K562 (cell line): Measurements from ENCODE around the gene TSGA10IP. TPM values are rescaled to one million over a fixed set of nuclear protein-coding genes. Genes with fewer than 3 reads are reported as not detected.

Source experiments
- ADNP ChIP-seq: fragments of 200-800 bp; sonication (Bioruptor generic); IDR thresholded peaks from 2 replicates; pipeline ENCODE4 v1.6.1; 2016; ENCODE audit warnings: missing genetic modification characterization, missing compliant biosample characterization
- BRD4 ChIP-seq: fragments of 200-600 bp; sonication (generic); IDR thresholded peaks from 2 replicates; pipeline ENCODE4 v1.6.1; 2017; ENCODE audit warnings: inconsistent platforms
- CHCHD3 ChIP-seq: fragments of 250-450 bp; sonication (Bioruptor Pico); IDR thresholded peaks from 2 replicates; pipeline ENCODE4 v2.1.2; 2022; ENCODE audit warnings: mild to moderate bottlenecking
- CHD4 ChIP-seq: fragments of 200-600 bp; sonication (generic); IDR thresholded peaks from 3 replicates; pipeline ENCODE4 v1.6.1; 2012; ENCODE audit warnings: low read depth, mild to moderate bottlenecking, mixed read lengths, low read length, inconsistent platforms; ENCODE audit not compliant: insufficient read depth, insufficient replicate concordance, poor library complexity, severe bottlenecking
- COPS2 ChIP-seq: fragments of 450-650 bp; conservative IDR thresholded peaks from 2 replicates; pipeline ENCODE4 v1.6.1; 2016; ENCODE audit warnings: mild to moderate bottlenecking, moderate library complexity
- ETV5 ChIP-seq: sonication (generic); formaldehyde crosslinking; IDR thresholded peaks from 2 replicates; pipeline ENCODE4 v1.4.0; 2020; ENCODE audit warnings: low read depth, mild to moderate bottlenecking, missing genetic modification reagents
- GTF3C2 ChIP-seq: IDR thresholded peaks from 3 replicates; pipeline ENCODE4 v1.6.1; 2011; ENCODE audit warnings: borderline replicate concordance, mild to moderate bottlenecking, moderate library complexity; ENCODE audit not compliant: insufficient read length; ENCODE audit errors: extremely low read depth
- IRF1 ChIP-seq: sonication (generic); formaldehyde crosslinking; IDR thresholded peaks from 2 replicates; pipeline ENCODE4 v1.8.0; 2022; ENCODE audit warnings: missing genetic modification reagents, mild to moderate bottlenecking, borderline replicate concordance
- MIER1 ChIP-seq: fragments of 450-650 bp; IDR thresholded peaks from 2 replicates; pipeline ENCODE4 v1.6.1; 2016; ENCODE audit warnings: antibody characterized with exemption, mild to moderate bottlenecking, low read depth
- MYC ChIP-seq, 2 experiments: fragments of 250-450 bp in 1 of 2; sonication (Bioruptor Pico) in 1 of 2; IDR thresholded peaks; 2 replicates each; pipeline versions ENCODE4 v1.5.1 to v1.6.1; 2012 to 2021; ENCODE audit warnings: low read depth in 2 of 2, borderline replicate concordance in 1 of 2, improper control_type of control experiment in 1 of 2, low read length in 1 of 2, mild to moderate bottlenecking in 1 of 2, moderate library complexity in 1 of 2
- NR3C1 ChIP-seq: sonication (generic); formaldehyde crosslinking; IDR thresholded peaks from 2 replicates; pipeline ENCODE4 v1.8.1; 2022; ENCODE audit warnings: missing genetic modification reagents
- PTRF ChIP-seq: fragments of 450-650 bp; IDR thresholded peaks from 2 replicates; pipeline ENCODE4 v1.6.1; 2016; ENCODE audit warnings: mild to moderate bottlenecking, missing genetic modification characterization, missing compliant biosample characterization
- SAFB ChIP-seq: fragments of 200-400 bp; formaldehyde crosslinking; IDR thresholded peaks from 2 replicates; pipeline ENCODE4 v1.6.1; 2017; ENCODE audit warnings: low read depth, low read length, borderline replicate concordance
- SIN3A ChIP-seq, 2 experiments: fragments of 150-350 bp in 1 of 2; IDR thresholded peaks; 2 replicates each; pipeline ENCODE4 v1.6.1; 2011 to 2016; ENCODE audit warnings: borderline replicate concordance in 2 of 2, low read depth in 2 of 2, low read length in 2 of 2, mild to moderate bottlenecking in 2 of 2, moderate library complexity in 2 of 2; ENCODE audit not compliant: control insufficient read depth in 1 of 2
- SMARCC2 ChIP-seq: fragments of 450-650 bp; IDR thresholded peaks from 2 replicates; pipeline ENCODE4 v1.6.1; 2017; ENCODE audit warnings: antibody characterized with exemption, moderate library complexity, mild to moderate bottlenecking, low read depth
- TCF7 ChIP-seq: sonication (generic); IDR thresholded peaks from 2 replicates; pipeline ENCODE4 v1.6.1; 2016; ENCODE audit warnings: antibody characterized with exemption, borderline replicate concordance
- TCF7L2 ChIP-seq: fragments of 150-350 bp; IDR thresholded peaks from 2 replicates; pipeline ENCODE4 v1.6.1; 2016; ENCODE audit warnings: low read depth, mild to moderate bottlenecking, low read length, moderate library complexity
- U2AF2 ChIP-seq: fragments of 200-400 bp; formaldehyde crosslinking; optimal IDR thresholded peaks from 2 replicates; pipeline ENCODE3; 2017; ENCODE audit warnings: low read depth, mild to moderate bottlenecking, low read length
- ZNF140 ChIP-seq: fragments of 250-450 bp; sonication (Bioruptor Pico); IDR thresholded peaks from 2 replicates; pipeline ENCODE4 v1.8.0; 2021; ENCODE audit warnings: moderate library complexity, mild to moderate bottlenecking, inconsistent platforms
- ZNF282 ChIP-seq: sonication (generic); formaldehyde crosslinking; IDR thresholded peaks from 2 replicates; pipeline ENCODE4 v1.8.1; 2023; ENCODE audit warnings: missing genetic modification reagents
- ZNF41 ChIP-seq: fragments of 250-450 bp; sonication (Bioruptor Pico); conservative IDR thresholded peaks from 2 replicates; pipeline ENCODE4 v1.4.0; 2020; ENCODE audit warnings: mild to moderate bottlenecking
- ZNF561 ChIP-seq: fragments of 450-650 bp; formaldehyde crosslinking; conservative IDR thresholded peaks from 2 replicates; pipeline ENCODE4 v1.4.0; 2020; ENCODE audit warnings: mild to moderate bottlenecking, moderate library complexity
- ZNF668 ChIP-seq: fragments of 250-450 bp; sonication (Bioruptor Pico); IDR thresholded peaks from 2 replicates; pipeline ENCODE4 v1.8.0; 2022; ENCODE audit warnings: mild to moderate bottlenecking, inconsistent platforms
- polyA plus RNA-seq, 8 experiments: library from polyadenylated mRNA; depleted of rRNA in 4 of 8; stranded (reverse) in 5 of 8; unstranded in 3 of 8; fragments of >200 nt; fragmentation: Nextera tagmentation in 2 of 8; fragmentation: Illumina TruSeq in 1 of 8; extraction: Ambion mirVana in 2 of 8; extraction: Trizol in 1 of 8; gene quantifications; 2 replicates each; pipeline versions ENCODE4 v1.2.1 to v1.2.3, GENCODE V29; 2011 to 2014; ENCODE audit warnings: inconsistent platforms in 1 of 8, missing spikeins in 1 of 8
- total RNA-seq, 7 experiments: library from RNA; depleted of rRNA in 6 of 7; stranded (reverse); fragments of >200 nt in 6 of 7; fragmentation: Illumina TruSeq in 2 of 7; extraction: Trizol in 2 of 7; gene quantifications; 2 replicates each; pipeline versions ENCODE4 v1.2.1 to v1.2.3, GENCODE V29; 2011 to 2021; ENCODE audit warnings: low replicate concordance in 1 of 7
- TF ChIP-seq, protein P1 (sequence below): fragments of 450-650 bp; formaldehyde crosslinking; IDR thresholded peaks from 2 replicates; pipeline ENCODE4 v1.4.0; 2022; ENCODE audit warnings: mild to moderate bottlenecking, moderate library complexity

TSGA10IP gene
- total and polyA plus RNA-seq, 9 of the 15 experiments (the other 6 are each of a cell fraction or from before 2014, with no cell fraction given): not detected

DNA sequence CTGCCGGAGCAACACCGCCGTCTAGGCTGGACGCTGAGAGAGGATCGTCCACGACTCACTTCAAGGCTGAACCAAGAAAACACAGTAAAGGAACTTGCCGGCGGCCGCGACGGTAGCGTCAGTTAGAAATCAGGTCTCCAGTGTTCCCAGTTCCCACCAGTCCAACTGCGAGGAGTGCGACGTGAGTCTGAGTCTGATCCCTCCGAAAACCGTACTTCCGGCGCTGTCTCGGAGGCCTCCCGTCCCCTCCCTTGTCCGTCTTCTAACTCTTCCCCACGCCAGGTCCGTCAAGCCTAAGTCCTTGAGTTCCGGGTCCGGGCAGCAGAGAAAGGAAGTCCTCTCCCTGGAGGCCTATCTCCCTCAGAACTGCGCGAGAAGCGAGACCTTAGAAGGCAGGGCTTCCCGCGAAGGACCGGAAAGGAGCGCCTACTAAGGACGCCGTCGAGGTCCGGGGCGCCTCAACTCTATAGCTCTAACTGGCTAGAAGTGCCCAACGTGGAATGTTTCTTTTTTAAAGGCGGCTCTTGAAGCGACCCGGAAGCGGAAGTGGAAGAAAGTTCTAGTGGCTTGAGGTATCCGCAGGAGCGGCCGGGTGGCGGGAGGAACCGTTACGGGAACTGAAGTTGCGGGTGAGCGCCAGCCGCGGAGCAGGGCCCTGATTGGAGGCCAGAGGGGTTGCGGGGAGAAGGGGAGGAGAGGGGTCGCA, 56.8 kb downstream of the TSGA10IP start, which contains the start of the genes BANF1 and EIF1AD (continued):
- no peak for TF ChIP-seq PTRF (tag)
- TF ChIP-seq, protein P1, sequence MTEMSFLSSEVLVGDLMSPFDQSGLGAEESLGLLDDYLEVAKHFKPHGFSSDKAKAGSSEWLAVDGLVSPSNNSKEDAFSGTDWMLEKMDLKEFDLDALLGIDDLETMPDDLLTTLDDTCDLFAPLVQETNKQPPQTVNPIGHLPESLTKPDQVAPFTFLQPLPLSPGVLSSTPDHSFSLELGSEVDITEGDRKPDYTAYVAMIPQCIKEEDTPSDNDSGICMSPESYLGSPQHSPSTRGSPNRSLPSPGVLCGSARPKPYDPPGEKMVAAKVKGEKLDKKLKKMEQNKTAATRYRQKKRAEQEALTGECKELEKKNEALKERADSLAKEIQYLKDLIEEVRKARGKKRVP (CRISPR knock-in tag): no peak
- TF ChIP-seq COPS2: no peak
- TF ChIP-seq ZNF41: 0 out of 2 replicates have a peak, but pooled peaks have one; percentile 35
- TF ChIP-seq ADNP (tag): no peak
- TF ChIP-seq IRF1 (CRISPR knock-in tag): no peak
- TF ChIP-seq SAFB: no peak
- peak; percentile 92 for TF ChIP-seq BRD4
- no peak for TF ChIP-seq ZNF282 (CRISPR knock-in tag)
- no peak for TF ChIP-seq MIER1
- no peak for TF ChIP-seq ZNF140 (CRISPR knock-in tag)
- TF ChIP-seq ETV5: peak; percentile 97
- TF ChIP-seq TCF7: 0 out of 2 replicates have a peak, but pooled peaks have one; percentile 60
- TF ChIP-seq GTF3C2: no peak
- TF ChIP-seq TCF7L2: no peak
- 0 out of 2 replicates have a peak, but pooled peaks have one; percentile 13 for TF ChIP-seq SMARCC2
- TF ChIP-seq CHD4: no peak
- no peak for TF ChIP-seq ZNF668 (CRISPR knock-in tag)
- peak; percentile 84 for TF ChIP-seq MYC (IDR thresholded peaks at IDR 0.05; ENCODE audit: low read depth, low read length)
- peak; percentile 96; the same call in 1 of the 2 replicates for TF ChIP-seq MYC (CRISPR knock-in tag; IDR thresholded peaks at IDR 0.05; ENCODE audit: borderline replicate concordance, low read depth)
- peak; percentile 35; the same call in 1 of the 2 replicates for TF ChIP-seq CHCHD3
- no peak for TF ChIP-seq U2AF2
- TF ChIP-seq ZNF561 (CRISPR knock-in tag): no peak
- TF ChIP-seq SIN3A (IDR thresholded peaks at IDR 0.05; ENCODE audit: borderline replicate concordance in 2 of 2, control insufficient read depth in 1 of 2, low read depth in 2 of 2, low read length in 2 of 2): peak; percentile 94 to 96
- no peak for TF ChIP-seq NR3C1
